ENCODE data around the gene ADSL.

- TF ChIP-seq CTCF (IDR thresholded peaks at IDR 0.05; ENCODE audit: low read length) (no peak), EZH2 (optimal IDR thresholded peaks at IDR 0.05; ENCODE audit: low read depth, low read length) (no peak)
Observed at GRCh38 chr22:40420341-40421081, 74.2 kb downstream of the ADSL start.
